Right lobe of liver (tissue), 6 donors: ENCODE measurements around the gene CLDN15. TPM values are rescaled to one million over a fixed set of nuclear protein-coding genes. Genes with fewer than 3 reads are reported as not detected.

Experiments
- ATAC-seq, 4 donors: fragments of 200-7000 bp; cut with Tn5 transposase; one replicate each; pipeline ENCODE4 v1.9.1; 2020; ENCODE audit warnings: mild to moderate bottlenecking in 4 of 4, moderate library complexity in 4 of 4
- DNase-seq, 3 donors: peaks; one replicate each; pipeline ENCODE4 v3.0.0-alpha.2; 2020
- H3K27ac ChIP-seq, 3 donors: fragments of 200-600 bp; one replicate each; pipeline ENCODE4 v1.8.0; 2022
- H3K27me3 ChIP-seq, 2 donors: fragments of 200-600 bp; one replicate each; pipeline ENCODE4 v1.8.0; 2022
- H3K36me3 ChIP-seq, 4 donors: fragments of 200-600 bp; sonication (generic) in 1 of 4; one replicate each; pipeline versions ENCODE4 v1.5.1 to v1.8.0; 2017 to 2022; ENCODE audit warnings: control low read depth in 1 of 4
- H3K4me1 ChIP-seq, 4 donors: fragments of 200-600 bp; sonication (generic) in 1 of 4; one replicate each; pipeline versions ENCODE4 v1.5.1 to v1.8.0; 2017 to 2022; ENCODE audit warnings: control low read depth in 1 of 4
- H3K4me3 ChIP-seq, 3 donors: fragments of 200-600 bp; one replicate each; pipeline ENCODE4 v1.8.0; 2022
- H3K9me3 ChIP-seq, 4 donors: fragments of 200-600 bp; sonication (generic) in 1 of 4; one replicate each; pipeline versions ENCODE4 v1.5.1 to v1.8.0; 2017 to 2022; ENCODE audit warnings: control low read depth in 1 of 4
- POLR2A ChIP-seq: fragments of 450-650 bp; IDR thresholded peaks from one replicate; pipeline ENCODE4 v1.6.1; 2017; ENCODE audit warnings: antibody characterized with exemption, mild to moderate bottlenecking
- WGBS: methylation state at CpG from one replicate; pipeline ENCODE4 v1.1.6; 2018; ENCODE audit warnings: low coverage, low lambda C conversion rate; ENCODE audit not compliant: insufficient coverage; ENCODE audit errors: missing lambda C conversion rate; 5-methylcytosine and 5-hydroxymethylcytosine counted together
- intact Hi-C, 2 donors: fragments of 100-400 bp; cut with DNase I; formaldehyde crosslinking; loops; one replicate each; pipeline versions ENCODE4 v1.11.2 to v1.14.1; 2022
- small RNA-seq, 2 experiments: library from RNA; depleted of rRNA; stranded (forward); fragments of <200 nt; gene quantifications; one replicate each; pipeline ENCODE3, GENCODE V24; 2016
- total RNA-seq, 6 experiments: library from RNA; depleted of rRNA in 2 of 6; stranded (reverse); fragments of >200 nt in 2 of 6; fragmentation: NEBNext Ultra II Directional in 3 of 6; extraction: Animal tissue kit (Norgen Biotek cat#: 25700) in 3 of 6; gene quantifications; one replicate each; pipeline versions ENCODE4 v1.1.0 to v1.2.4, GENCODE V29; 2016 to 2023
- TF ChIP-seq, protein P1 (sequence below), 4 donors: fragments of 200-600 bp in 3 of 4; fragments of 450-650 bp in 1 of 4; IDR thresholded peaks; one replicate each; pipeline versions ENCODE4 v1.5.1 to v1.8.0; 2016 to 2022; ENCODE audit warnings: antibody characterized with exemption in 4 of 4, mild to moderate bottlenecking in 2 of 4
- donor health status: DM: no; HTN: yes; CAD: no.
- donor health status: DM: no; HTN: no; CAD: no.
- donor health status: DM: no; HTN: no; CAD: no.
- donor health status: DM: no; HTN: yes; CAD: no.
- donor health status: DM: no; HTN: yes; CAD: no.

CLDN15 gene
- total RNA-seq, 6 experiments from 2014 or later, result 5.9 to 10.8 (median 9.2) TPM

- no peak overlapping the region for H3K4me3 ChIP-seq
- 61% methylated on average over 4 of the region's 4 CpGs for WGBS
- H3K4me1 ChIP-seq, result peaks cover 0 to under 1% (median 0%) of the 10 kb centered on the region in 4 donors
- TF ChIP-seq, protein P1, sequence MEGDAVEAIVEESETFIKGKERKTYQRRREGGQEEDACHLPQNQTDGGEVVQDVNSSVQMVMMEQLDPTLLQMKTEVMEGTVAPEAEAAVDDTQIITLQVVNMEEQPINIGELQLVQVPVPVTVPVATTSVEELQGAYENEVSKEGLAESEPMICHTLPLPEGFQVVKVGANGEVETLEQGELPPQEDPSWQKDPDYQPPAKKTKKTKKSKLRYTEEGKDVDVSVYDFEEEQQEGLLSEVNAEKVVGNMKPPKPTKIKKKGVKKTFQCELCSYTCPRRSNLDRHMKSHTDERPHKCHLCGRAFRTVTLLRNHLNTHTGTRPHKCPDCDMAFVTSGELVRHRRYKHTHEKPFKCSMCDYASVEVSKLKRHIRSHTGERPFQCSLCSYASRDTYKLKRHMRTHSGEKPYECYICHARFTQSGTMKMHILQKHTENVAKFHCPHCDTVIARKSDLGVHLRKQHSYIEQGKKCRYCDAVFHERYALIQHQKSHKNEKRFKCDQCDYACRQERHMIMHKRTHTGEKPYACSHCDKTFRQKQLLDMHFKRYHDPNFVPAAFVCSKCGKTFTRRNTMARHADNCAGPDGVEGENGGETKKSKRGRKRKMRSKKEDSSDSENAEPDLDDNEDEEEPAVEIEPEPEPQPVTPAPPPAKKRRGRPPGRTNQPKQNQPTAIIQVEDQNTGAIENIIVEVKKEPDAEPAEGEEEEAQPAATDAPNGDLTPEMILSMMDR (IDR thresholded peaks at IDR 0.05), result no peak
- no peak for TF ChIP-seq POLR2A
- H3K27ac ChIP-seq, result no peak overlapping the region
- ATAC-seq (no peak), DNase-seq (no peak)
- no peaks in the 10 kb centered on the region for H3K36me3 ChIP-seq
- H3K27me3 ChIP-seq, result no peaks in the 10 kb centered on the region
- intact Hi-C loops, result no loop called here
- H3K9me3 ChIP-seq, result no peaks in the 10 kb centered on the region
These were observed 50.7 kb downstream of the CLDN15 start for GRCh38 chr7:101186844-101187428.

DNA sequence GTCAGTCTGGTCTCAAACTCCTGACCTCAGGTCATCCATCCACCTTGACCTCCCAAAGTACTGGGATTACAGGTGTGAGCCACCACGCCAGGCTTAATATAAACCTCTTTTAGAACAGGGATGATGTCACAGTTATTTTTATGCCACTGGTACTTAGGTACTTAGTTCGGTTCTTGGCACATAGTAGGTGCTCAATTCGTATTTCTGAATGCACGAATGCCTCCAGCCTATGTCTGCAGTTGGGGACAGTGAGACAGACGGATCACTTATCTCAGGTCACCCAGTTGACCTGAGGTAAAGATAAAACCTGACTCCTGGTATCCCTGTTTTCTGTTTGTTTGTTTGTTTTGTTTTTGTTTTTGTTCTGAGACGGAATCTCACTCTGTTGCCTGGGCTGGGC lies 51.4 kb downstream of the CLDN15 start:
- H3K9me3 ChIP-seq, result no peaks in the 10 kb centered on the region
- ATAC-seq (no peak), DNase-seq (no peak)
- intact Hi-C loops, result no loop called here
- no peaks in the 10 kb centered on the region for H3K4me1 ChIP-seq
- no peaks in the 10 kb centered on the region for H3K36me3 ChIP-seq
- H3K27me3 ChIP-seq, result peaks cover 0 to under 1% of the 10 kb centered on the region in 2 donors
- no peak overlapping the region for H3K27ac ChIP-seq
- H3K4me3 ChIP-seq, result no peak overlapping the region
- TF ChIP-seq POLR2A, result no peak
- TF ChIP-seq, protein P1 (IDR thresholded peaks at IDR 0.05), result no peak
- WGBS, result 65% methylated on average over 6 of the region's 6 CpGs

- DNase-seq (no peak), ATAC-seq (peak in 2 of 4 donors; percentile 28 to 62)
- TF ChIP-seq POLR2A, result no peak
- TF ChIP-seq, protein P1 (IDR thresholded peaks at IDR 0.05), result no peak
- intact Hi-C loops, result no loop called here
- H3K4me1 ChIP-seq, result no peaks in the 10 kb centered on the region
- no peak overlapping the region for H3K4me3 ChIP-seq
- WGBS, result 54% methylated on average over 4 of the region's 5 CpGs
- H3K27ac ChIP-seq, result no peak overlapping the region
- no peaks in the 10 kb centered on the region for H3K36me3 ChIP-seq
- no peaks in the 10 kb centered on the region for H3K9me3 ChIP-seq
- peaks cover 0 to 9% of the 10 kb centered on the region in 2 donors for H3K27me3 ChIP-seq
These were observed 52.3 kb downstream of the CLDN15 start for GRCh38 chr7:101185258-101185839.

Small RNA genes within 50 kb of the gene (small RNA-seq; reads per million reads assigned to genes)
- gene RNU6-1104P, result 0 to 0.10 reads per million in 2 experiments

Other genes with a start within 250 kb of the CLDN15 start
- gene MUC17, start 217.7 kb downstream of the CLDN15 start, total RNA-seq, result not detected
- 10 to 100 TPM in 5 of 6 experiments, 1 to 10 TPM in 1; 9.2 to 19.7 (median 17.6) TPM for gene TRIM56, start 152.3 kb downstream of the CLDN15 start, total RNA-seq
- 100 to 1,000 TPM in 3 of 6 experiments, 10 to 100 TPM in 2, 1 to 10 TPM in 1; 5.4 to 497 (median 98.6) TPM for gene SERPINE1, start 110.7 kb downstream of the CLDN15 start, total RNA-seq
- 10 to 100 TPM; 24.0 to 56.5 (median 26.4) TPM for gene AP1S1, start 83.3 kb downstream of the CLDN15 start, total RNA-seq
- gene VGF, start 72.2 kb downstream of the CLDN15 start, total RNA-seq, result not detected
- gene NAT16, start 57.5 kb downstream of the CLDN15 start, total RNA-seq, result not detected
- gene MOGAT3, start 36.8 kb downstream of the CLDN15 start, total RNA-seq, result 10 to 100 TPM in 5 of 6 experiments, 1 to 10 TPM in 1; 8.4 to 28.6 (median 15.7) TPM
- 10 to 100 TPM; 41.7 to 57.5 (median 54.3) TPM for gene PLOD3, start 20.2 kb downstream of the CLDN15 start, total RNA-seq
- 100 to 1,000 TPM in 4 of 6 experiments, 10 to 100 TPM in 2; 68.3 to 159 (median 111) TPM for gene ZNHIT1, start 19.6 kb downstream of the CLDN15 start, total RNA-seq
- 100 to 1,000 TPM; 105 to 228 (median 134) TPM for gene FIS1, start 7.3 kb upstream of the CLDN15 start, total RNA-seq
- 1 to 10 TPM; 5.4 to 8.1 (median 6.2) TPM for gene IFT22, start 84.0 kb upstream of the CLDN15 start, total RNA-seq
- 1 to 10 TPM; 1.4 to 5.4 (median 3.0) TPM for gene COL26A1, start 125.1 kb upstream of the CLDN15 start, total RNA-seq